Lung microvascular endothelial cell (primary cell): ENCODE measurements around the gene MAD1L1. TPM values are rescaled to one million over a fixed set of nuclear protein-coding genes. Genes with fewer than 3 reads are reported as not detected.
"Not testable (repeated sequence)": the region's sequence is repeated elsewhere in the genome, so short reads cannot be mapped to it uniquely, and the experiment has no call there.

Source experiments
- DNase-seq, 2 donors: peaks; one replicate each; pipeline versions ENCODE4 v3.0.0 to v3.0.0-alpha.2; 2010; ENCODE audit warnings: low read depth in 2 of 2
- total RNA-seq: library from RNA; depleted of rRNA; stranded (reverse); fragments of >200 nt; gene quantifications from 2 replicates; pipeline ENCODE4 v1.2.1, GENCODE V29; 2014

Gene MAD1L1
- total RNA-seq, 1 donor from 2014 or later, result 46.0 TPM

DNA sequence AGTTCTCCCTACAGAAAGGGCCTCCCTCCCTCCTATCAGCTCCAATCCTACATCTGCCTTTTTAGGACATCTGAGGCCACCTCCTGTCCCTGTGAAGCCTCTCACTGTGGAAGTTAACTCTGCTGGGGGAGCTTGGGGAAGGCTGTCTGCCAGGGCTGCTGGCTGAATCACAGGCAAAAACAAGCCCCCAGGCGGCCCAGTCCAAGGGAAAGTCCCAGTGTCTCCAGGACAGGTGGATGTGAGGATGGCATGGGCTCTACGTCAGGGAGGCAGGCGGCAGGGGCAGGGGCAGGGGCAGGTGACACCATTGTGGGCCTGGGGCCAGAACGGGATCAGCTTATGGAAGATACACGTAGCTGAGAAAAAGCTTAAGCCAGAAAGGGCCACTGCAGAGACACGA is 240.2 kb downstream of the MAD1L1 start:
- DNase-seq, result no peak

DNA sequence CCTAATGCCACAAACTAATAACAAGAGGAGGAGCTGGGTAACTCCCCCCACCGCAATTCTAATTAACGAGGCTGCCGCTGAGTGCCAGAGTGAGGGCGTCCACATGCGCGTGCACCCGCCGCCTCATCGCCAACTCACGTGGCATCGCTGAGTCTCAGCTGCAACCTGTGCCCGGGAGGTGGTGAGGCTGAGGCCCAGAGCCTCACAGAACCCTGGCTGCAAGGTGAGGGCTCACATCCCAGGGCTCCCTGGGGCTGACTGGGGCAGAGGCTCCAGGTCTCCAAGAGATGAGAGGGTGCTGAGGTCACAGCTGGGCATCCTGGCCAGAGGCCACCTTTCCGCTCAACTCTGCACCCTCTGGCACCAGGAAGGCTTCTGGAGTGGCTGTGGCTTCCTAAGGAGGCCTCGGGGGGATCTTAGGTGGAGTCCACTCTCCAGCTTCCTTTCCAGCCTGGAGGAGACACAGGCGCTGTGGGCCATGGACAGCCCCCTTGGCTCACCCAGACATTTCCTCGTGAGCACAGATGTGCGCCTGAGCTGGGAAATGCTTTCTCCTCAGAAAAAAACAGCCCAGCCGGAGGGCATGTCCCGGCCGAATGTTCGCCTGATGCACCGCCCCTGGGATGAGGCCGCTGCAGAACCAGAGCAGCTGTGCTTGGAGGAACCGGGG is 242.6 kb downstream of the MAD1L1 start:
- no peak for DNase-seq

DNA sequence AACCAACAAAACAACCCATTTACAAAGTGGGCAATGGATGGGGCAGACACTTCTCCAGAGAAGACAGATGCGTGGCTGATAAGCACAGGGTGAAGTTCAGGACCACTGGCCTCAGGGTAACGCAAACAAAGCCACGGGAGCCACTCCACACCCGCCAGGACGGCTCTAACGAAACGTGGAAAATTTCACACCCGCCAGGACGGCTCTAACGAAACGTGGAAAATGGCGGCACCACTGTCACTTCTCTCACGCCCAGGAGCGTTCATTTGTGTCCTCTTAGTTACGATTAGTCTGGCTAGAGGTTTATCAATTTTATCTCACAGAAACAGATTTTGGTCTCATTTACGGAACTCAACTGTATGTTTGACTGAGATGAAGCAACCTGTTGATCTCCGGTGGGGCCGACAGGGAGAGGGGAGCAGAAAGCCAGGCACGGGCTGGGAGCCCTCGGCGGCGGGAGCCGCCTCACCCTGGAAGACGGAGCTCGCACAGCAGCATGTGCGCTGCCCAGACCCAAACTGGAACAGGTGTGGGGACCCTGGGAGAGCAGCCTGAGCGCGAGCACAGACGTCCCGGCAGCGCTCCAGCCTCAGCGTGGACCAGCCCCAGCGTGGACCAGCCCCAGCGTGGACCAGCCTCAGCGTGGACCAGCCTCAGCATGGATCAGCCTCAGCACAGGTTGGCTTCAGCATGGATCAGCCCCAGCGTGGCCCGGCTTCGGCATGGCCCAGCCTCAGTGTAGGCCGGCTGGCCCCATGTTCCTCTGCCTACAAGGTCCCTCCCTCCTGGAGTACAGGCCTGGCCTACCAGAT is 243.5 kb downstream of the MAD1L1 start:
- no peak for DNase-seq

DNA sequence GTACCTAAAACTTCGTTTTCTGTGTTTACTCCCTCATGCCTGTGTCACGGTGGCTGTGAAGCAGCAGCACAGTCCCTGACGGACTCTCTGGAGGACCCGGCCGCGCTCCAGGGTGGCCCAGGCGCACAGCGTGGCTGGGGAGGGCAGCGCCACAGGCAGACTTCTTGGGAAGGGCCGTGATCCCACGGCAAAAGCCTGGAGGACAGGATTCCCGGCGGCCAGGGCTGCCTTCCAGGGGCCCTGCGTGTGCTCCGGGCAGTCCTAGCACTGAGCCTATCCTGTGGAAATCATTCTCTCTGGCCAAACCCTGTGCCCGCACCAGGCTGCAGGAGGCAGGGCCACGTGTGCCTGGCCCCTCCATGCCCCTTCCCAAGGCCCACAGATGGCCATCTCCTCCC is 244.2 kb downstream of the MAD1L1 start:
- DNase-seq, result no peak

DNA sequence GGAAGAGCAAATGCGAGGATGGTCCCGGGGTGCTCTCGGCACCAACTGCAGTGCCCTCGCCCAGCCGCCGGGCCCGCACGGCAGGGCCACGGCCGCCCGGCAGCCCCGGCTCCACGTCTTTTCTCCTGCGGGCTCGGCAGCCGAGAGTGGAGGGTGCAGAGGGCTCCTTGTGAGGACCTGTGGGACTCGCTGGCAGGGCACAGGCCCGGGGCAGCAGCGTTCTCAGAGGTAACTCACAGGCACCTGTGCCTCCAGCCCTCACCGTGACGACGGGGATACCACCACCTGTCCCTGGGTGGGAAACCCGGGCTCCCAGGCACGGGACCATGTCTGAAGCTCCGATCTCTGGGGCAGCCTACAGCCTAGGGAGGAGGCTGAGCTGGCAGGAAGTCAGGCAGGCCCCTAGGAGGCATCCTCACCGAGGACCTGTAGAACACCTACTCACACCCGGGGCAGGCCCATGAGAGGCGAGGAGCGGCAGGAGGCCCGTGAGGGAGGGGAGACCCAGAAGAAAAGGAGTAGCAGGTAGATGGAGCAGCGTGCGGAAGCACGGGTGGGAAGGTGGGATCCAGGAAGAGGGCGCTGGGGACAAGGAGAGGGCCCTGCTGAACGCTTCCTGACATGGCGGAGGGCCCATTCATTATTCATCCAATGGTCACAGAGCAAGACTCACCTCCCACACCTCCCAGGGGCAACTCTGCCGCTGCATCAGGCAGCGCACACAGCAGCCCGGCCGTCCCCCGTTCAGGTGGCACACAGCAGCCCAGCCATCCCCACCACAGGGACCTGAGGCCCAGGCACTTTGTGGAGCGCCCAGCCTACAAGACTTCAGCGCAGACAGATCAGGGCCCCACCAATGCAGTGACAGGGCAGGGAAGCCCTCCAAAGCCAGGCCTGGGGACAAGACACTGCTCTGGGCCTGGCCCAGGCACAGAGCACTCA is 244.9 kb downstream of the MAD1L1 start:
- no peak for DNase-seq

DNA sequence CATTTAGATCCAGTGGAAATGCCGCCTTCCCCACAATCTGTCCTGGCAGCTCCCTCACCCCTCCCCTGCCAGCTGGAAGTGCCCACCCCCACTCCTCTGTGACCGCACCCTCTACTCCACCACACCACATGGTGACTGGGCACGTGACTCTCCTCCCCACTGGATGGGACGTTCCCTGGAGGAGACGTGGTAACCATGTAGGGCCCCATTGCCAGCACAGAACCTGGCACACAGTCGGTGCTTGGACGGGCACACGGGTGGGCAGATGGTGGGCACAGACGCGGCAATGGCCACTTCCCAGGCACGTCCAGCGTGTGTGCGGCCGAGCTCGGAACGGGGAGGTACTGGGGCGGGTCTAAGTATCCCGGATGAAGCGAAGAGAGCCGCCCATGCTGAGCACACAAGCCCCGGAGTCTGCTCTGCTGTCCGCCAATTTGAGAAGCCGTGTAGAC is 245.6 kb downstream of the MAD1L1 start:
- DNase-seq, result no peak

DNA sequence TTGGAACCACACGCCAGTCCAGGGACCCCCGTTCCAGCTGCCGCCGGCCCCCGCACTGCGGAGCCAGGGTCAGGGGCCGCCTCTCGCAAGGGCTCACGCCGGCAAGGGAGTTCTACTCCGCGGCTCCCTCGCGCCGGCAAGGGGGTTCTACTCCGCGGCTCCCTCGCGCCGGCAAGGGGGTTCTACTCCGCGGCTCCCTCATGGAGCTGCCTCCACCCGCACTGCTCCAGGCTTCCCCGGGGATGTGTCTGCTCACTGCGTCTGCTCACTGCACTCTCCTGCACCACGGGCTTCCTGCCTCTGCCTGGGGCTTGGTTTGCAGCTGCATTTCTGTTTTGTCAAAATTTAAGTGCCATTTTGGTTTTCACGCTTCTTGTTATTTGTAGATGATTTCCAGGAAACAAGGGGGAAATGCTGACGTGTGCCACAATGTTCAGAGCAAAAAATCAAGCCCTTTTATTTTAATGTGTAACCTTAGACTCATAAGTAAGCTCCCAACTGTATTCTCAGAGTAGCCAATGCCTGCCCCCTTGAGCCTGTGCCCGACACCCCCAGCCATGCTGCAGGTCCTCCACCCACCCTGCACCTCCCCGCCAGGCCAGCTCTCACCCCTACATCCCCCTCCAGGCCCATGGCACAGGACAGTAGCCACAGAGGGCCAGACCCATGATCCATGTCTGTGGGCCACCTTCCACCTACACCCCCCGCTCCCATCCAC is 246.2 kb downstream of the MAD1L1 start:
- DNase-seq, result no peak

DNA sequence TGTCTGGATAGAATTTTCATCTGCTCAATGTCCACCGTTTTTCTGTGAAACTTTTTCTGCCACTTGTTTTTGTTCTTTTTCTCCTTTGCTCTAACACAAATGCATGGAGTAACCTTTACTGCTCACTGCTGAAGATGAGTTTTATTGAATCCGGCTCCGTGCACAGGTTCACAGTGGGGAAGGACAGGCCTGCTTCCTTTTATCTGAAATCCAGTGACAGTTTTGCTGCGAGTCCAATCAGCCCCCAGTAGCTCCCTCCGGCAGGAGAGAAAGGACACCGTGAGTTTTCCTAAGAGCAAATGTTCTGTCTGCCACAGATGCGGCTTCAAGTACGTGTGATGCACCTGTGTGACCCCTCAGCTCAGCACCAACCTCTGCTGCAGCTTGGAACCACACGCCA is 246.8 kb downstream of the MAD1L1 start:
- DNase-seq, result no peak

DNA sequence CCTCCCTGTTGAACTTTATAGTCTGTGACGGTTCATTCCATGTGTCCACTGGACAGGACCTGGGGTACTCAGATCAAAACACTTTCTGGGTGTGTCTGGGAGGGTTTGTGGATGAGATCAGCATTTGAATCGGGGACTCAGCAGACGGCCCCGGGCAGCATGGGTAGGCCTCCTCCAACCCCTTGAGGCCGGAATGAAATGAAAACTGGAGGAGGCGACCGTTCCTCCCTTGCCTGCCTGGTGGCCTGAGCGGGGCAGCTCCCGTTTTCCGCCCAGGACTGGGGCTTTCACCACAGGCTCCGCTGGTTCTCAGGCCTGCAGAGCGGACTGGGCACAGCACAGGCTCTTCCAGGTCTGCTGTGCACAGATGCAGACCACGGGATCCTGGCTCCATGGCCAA is 247.7 kb downstream of the MAD1L1 start:
- DNase-seq, result no peak

DNA sequence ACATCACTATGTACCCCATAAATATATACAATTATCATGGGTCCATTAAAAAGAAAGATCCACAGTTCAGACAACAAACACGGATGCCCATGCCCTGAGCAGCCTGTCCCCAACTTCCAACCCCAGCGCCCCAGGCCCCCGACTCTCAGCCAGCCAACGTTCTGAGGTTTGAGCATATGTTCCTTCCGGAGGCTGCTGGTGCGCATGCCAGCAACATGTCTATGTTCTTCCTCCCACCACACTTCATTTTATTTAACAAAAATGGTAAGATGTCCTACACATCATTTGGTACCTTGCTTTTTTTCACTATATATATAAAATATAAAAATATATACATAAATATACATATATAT is 250.9 kb downstream of the MAD1L1 start:
- DNase-seq, result no peak

DNA sequence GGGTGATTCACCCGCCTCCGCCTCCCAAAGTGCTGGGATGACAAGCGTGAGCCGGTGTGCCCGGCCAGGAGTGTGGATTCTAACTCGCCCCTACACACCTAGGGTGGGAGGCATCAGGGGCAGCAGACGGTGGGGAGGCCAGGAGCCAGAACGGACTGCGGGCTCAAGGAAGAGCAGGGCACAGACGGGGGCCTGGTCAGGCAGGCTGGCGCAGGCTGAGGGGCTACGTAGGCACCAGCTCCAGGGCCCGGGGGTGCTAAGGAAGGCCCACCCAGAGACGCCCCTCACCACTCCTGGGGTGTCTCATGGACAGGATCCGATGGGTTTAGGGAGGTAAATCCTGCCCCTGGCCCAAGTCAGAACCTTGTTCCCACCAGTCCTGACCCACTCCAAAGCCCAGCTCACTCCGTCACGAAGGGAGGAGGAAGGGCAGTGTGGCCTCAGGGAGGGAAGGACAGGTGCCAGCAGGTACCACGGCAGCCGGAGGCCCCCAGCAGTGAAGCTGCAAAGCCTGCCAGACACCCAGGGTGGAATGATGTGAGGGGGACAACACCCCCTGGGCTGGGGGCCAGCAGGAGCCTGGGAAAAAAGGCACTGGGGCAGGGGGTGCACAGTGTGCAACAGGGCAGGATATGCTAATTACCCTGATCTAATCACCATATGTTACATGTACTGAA is 251.4 kb downstream of the MAD1L1 start:
- no peak for DNase-seq

DNA sequence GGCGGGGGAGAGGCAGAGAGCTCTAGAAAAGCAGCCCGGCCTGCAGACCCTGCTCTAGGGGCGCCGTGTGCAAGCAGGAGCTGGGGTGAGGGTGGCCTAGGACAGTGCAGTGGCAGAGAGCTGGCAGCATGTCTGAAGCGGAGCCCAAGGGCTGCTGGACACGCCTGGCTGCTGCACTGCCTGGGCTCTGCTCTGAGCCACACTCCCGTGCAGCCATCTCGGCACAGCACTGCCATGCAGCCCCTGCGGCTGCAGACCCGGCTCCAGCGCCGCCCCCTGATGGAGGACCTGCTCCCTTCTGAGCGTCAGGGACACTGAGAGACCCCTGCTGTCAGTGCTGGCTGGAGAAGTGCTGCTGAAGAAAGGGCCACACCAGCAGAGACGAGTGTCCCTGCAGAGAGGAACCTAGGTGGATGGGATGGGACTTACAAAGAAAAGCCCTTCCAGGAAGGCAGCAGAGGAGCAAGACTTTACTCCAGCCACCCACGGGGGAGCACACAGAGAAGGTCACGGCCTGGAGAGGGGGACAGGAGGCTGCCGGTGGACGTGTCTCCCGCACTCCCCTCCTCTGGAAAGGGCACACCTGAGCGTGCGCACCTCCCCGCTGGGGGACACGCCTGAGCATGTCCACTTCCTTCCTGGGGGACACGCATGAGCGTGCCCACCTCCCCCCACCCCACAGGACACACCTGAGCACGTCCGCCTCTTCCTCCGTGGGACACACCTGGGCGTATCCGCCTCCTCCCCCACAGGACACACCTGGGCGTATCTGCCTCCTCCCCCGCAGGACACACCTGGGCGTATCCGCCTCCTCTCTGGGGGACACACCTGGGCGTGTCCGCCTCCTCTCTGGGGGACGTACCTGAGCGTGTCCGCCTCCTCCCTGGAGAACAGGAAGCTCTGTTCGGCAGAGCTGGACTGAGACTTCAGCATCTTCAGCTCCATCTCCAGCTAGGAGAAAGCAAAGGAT is 252.9 kb downstream of the MAD1L1 start:
- no peak for DNase-seq

DNA sequence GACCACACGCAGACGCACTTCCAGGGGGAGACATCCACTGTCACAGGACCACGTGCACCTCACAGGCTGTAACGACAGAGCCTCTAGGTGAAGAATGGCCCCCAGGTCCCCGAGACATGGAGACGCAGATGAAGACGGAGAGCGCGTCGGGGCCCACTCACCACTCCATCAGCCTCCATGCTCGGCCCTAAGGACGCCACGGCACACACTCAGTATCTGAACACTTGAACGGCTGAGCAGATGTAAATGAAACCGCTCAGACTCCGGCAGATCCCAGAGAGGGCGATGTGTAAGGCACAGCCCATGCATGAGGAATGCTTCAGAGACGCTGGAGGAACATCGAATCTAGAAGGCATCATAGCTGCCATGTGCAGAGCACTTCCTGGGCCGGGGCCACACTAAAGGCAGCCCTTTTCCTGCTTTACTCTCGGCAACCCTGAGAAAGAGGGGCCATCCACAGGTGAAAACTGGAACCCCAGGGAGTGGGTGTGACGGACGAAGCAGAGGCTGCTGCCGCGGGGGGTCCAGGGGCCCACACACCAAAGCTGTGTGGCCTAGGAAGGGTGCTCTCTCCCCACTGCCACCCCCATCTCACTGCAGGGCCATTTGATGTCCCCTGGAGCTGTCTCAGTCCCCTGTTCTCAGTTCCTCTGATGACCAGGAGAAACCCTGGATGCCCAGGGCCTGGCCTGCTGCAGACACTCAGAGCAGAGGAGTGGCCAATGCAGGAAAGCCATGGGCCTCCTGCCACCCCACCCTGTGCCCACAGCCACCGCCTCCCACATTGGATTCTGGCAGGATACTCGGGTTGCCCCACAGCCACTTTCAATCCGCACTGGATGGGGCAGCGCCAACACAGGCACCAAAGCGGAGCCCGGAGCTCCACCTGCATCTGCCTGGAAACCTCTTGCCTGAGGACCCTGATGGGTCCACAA is 253.8 kb downstream of the MAD1L1 start:
- no peak for DNase-seq

DNA sequence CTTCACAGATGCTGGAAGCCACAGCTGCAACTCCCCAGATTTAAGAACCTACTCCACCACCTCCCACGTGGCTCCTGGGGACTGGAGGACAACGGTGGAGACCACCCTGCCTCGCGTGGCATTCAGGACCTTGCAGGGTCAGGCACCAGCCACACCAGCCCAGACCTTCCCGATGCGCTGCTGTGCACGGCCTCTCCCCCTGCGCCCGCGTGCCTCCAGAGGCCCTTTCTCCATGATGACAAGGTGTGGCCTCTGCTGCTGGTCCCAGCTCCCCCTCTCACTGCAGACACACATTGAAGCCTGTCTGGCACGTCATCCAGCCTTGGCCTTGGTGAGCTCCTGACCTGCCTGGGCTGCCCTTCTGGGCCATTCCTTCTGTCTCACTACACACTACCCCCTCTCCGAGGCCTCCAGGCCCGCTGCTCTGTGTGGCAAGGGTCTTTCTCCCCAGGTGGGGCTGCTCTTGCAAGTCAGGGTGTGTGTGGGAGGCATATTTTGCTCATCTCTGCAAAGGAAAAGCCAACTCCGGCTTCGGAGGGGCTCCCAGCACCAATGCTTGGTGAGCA is 254.8 kb downstream of the MAD1L1 start:
- no peak for DNase-seq

DNA sequence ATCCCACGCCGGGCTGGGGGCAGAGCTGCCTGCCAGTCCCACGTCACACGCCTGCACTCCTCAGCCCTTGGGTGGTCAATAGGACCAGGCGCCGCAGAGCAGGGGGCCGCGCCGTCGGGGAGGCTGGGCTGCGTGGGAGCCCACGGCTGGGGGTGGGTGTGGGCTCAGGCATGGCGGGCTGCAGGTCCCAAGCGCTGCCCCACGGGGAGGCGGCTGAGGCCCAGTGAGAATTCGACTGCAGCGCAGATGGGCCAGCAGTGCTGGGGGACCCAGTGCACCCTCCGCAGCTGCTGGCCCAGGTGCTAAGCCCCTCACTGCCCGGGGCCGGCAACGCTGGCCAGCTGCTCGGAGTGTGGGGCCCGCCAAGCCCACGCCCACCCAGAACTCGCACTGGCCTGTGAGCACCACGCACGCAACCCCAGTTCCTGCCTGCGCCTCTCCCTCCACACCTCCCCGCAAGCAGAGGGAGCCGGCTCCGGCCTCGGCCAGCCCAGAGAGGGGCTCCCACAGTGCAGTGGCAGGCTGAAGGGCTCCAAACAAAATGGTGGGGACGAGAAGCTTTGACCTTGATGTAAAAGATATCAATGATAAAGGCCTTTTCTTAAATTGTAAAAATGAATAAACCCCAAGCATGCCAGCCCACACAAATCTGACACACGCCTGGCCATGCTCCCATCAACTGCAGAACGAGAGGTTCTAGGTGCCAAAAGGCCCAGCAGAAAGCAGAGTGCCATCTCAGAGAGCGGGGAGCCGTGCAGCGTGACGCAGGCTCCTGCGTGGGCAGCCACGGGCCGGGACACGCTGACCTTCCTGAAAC is 255.5 kb downstream of the MAD1L1 start:
- DNase-seq, result no peak

DNA sequence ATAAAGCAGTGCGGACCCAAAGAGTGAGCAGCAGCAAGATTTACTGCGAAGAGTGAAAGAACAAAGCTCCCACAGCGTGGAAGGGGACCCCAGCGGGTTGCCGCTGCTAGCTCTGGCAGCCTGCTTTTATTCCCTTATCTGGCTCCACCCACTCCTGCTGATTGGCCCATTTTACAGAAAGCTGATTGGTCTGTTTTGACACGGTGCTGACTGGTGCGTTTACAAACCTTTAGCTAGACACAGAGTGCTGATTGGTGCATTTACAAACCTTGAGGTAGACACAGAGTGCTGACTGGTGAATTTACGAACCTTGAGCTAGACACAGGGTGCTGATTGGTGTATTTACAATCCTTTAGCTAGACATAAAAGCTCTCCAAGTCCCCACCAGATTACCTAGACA is 256.2 kb downstream of the MAD1L1 start:
- not testable (repeated sequence) for DNase-seq

DNA sequence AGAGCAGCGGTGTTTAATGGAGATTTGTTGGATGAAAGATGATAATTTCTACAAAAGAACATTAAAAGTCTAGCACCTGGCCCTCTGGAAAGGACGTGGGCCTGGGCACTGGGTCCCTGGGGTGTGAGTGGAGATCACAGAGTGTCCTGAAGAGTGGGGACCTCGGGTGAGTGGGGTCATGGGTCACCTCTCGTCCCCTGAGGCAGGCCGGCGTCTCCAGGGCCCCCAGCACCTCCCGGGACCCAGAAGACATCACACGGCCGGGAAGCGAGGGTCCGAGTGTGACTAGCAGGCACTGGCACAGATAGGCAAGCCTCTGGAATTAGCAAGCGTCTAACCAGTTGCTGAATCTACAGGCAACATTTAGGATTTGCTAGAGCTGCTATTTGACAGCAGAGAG is 257.2 kb downstream of the MAD1L1 start:
- no peak for DNase-seq
